Breast epithelium (tissue), 4 donors: ENCODE results near the gene FHOD3. TPM values are rescaled to one million over a fixed set of nuclear protein-coding genes. Genes with fewer than 3 reads are reported as not detected.

Source experiments
- DNase-seq, 2 donors: peaks; one replicate each; pipeline ENCODE4 v3.0.0-alpha.2; 2019; ENCODE audit warnings: low spot score in 2 of 2
- H3K27ac ChIP-seq, 2 donors: fragments of 200-600 bp; sonication (generic) in 1 of 2; one replicate each; pipeline ENCODE4 v1.5.1; 2016 to 2019; ENCODE audit warnings: mild to moderate bottlenecking in 1 of 2
- H3K27me3 ChIP-seq, 2 donors: fragments of 200-600 bp; sonication (generic) in 1 of 2; one replicate each; pipeline versions ENCODE4 v1.5.1 to v1.6.0; 2017 to 2019; ENCODE audit warnings: control low read depth in 1 of 2, mild to moderate bottlenecking in 1 of 2
- H3K36me3 ChIP-seq: fragments of 200-600 bp; one replicate; pipeline ENCODE4 v1.5.1; 2019
- H3K4me1 ChIP-seq, 2 donors: fragments of 200-600 bp; sonication (generic); one replicate each; pipeline ENCODE4 v1.5.1; 2016 to 2019; ENCODE audit warnings: control low read depth in 1 of 2
- H3K4me3 ChIP-seq, 3 donors: fragments of 200-600 bp; sonication (generic); 1 replicate in 2 of 3; 2 replicates in 1 of 3; pipeline ENCODE4 v1.5.1; 2016 to 2019; ENCODE audit warnings: mild to moderate bottlenecking in 3 of 3, moderate library complexity in 2 of 3
- H3K9me3 ChIP-seq, 2 donors: fragments of 200-600 bp; sonication (generic) in 1 of 2; one replicate each; pipeline ENCODE4 v1.5.1; 2016 to 2019; ENCODE audit warnings: control low read depth in 1 of 2
- CTCF ChIP-seq, 3 donors: fragments of 450-650 bp; IDR thresholded peaks; one replicate each; pipeline ENCODE4 v1.5.1; 2016 to 2017; ENCODE audit warnings: antibody characterized with exemption in 3 of 3, mild to moderate bottlenecking in 3 of 3, moderate library complexity in 3 of 3
- POLR2A ChIP-seq: fragments of 450-650 bp; IDR thresholded peaks from one replicate; pipeline ENCODE4 v1.6.1; 2016; ENCODE audit warnings: antibody characterized with exemption, mild to moderate bottlenecking, moderate library complexity
- POLR2AphosphoS5 ChIP-seq, 3 donors: sonication (generic); formaldehyde crosslinking; IDR thresholded peaks; one replicate each; pipeline ENCODE4 v1.6.1; 2017; ENCODE audit warnings: antibody characterized with exemption in 3 of 3
- intact Hi-C: fragments of 100-400 bp; cut with DNase I; formaldehyde crosslinking; loops from one replicate; pipeline ENCODE4 v1.15.1; 2023; ENCODE audit warnings: low total_unique reads
- total RNA-seq, 3 donors: library from RNA; depleted of rRNA; stranded (reverse); fragments of >200 nt; gene quantifications; one replicate each; pipeline ENCODE4 v1.1.0, GENCODE V29; 2016

The FHOD3 gene
- total RNA-seq, 3 donors from 2014 or later, result 1.9 to 13.1 (median 13.0) TPM

GRCh38 chr18:36470896-36471295, 173.4 kb downstream of the FHOD3 start:
- H3K9me3 ChIP-seq, result no peaks in the 10 kb centered on the region
- H3K36me3 ChIP-seq, result no peaks in the 10 kb centered on the region
- peak in 1 of 2 donors; percentile 27 for DNase-seq
- H3K4me3 ChIP-seq, result no peak overlapping the region
- intact Hi-C loops, result no loop called here
- H3K27ac ChIP-seq, result peak overlapping the region; percentile 58 to 68
- TF ChIP-seq POLR2A (no peak), POLR2AphosphoS5 (IDR thresholded peaks at IDR 0.05) (no peak), CTCF (IDR thresholded peaks at IDR 0.05) (no peak)
- H3K4me1 ChIP-seq, result no peaks in the 10 kb centered on the region
- H3K27me3 ChIP-seq, result no peaks in the 10 kb centered on the region

- no peaks in the 10 kb centered on the region for H3K4me1 ChIP-seq
- intact Hi-C loops, result no loop called here
- no peaks in the 10 kb centered on the region for H3K36me3 ChIP-seq
- no peaks in the 10 kb centered on the region for H3K9me3 ChIP-seq
- no peak for TF ChIP-seq CTCF (IDR thresholded peaks at IDR 0.05)
- no peak for TF ChIP-seq POLR2AphosphoS5 (IDR thresholded peaks at IDR 0.05)
- no peak for TF ChIP-seq POLR2A
- H3K4me3 ChIP-seq, result no peak overlapping the region
- peak overlapping the region; percentile 58 to 68 for H3K27ac ChIP-seq
- H3K27me3 ChIP-seq, result no peaks in the 10 kb centered on the region
- no peak for DNase-seq
Observed at GRCh38 chr18:36471393-36471792, 173.9 kb downstream of the FHOD3 start.

GRCh38 chr18:36476433-36476832, 178.9 kb downstream of the FHOD3 start:
- Histone ChIP-seq H3K4me3 (no peak overlapping the region), H3K9me3 (no peaks in the 10 kb centered on the region), H3K4me1 (no peaks in the 10 kb centered on the region), H3K36me3 (no peaks in the 10 kb centered on the region), H3K27ac (no peak overlapping the region), H3K27me3 (no peaks in the 10 kb centered on the region)
- DNase-seq, result no peak
- no peak for TF ChIP-seq CTCF (IDR thresholded peaks at IDR 0.05)
- TF ChIP-seq POLR2AphosphoS5 (IDR thresholded peaks at IDR 0.05), result no peak
- TF ChIP-seq POLR2A, result no peak
- intact Hi-C loops, result no loop called here

GRCh38 chr18:36477776-36478175, 180.3 kb downstream of the FHOD3 start:
- intact Hi-C loops, result no loop called here

GRCh38 chr18:36481201-36481657, 183.7 kb downstream of the FHOD3 start:
- no peak for DNase-seq
- Histone ChIP-seq H3K9me3 (no peaks in the 10 kb centered on the region), H3K27me3 (no peaks in the 10 kb centered on the region), H3K36me3 (no peaks in the 10 kb centered on the region), H3K27ac (no peak overlapping the region), H3K4me3 (no peak overlapping the region), H3K4me1 (no peaks in the 10 kb centered on the region)
- intact Hi-C loops, result no loop called here
- TF ChIP-seq POLR2AphosphoS5 (IDR thresholded peaks at IDR 0.05), result no peak
- no peak for TF ChIP-seq POLR2A
- TF ChIP-seq CTCF (IDR thresholded peaks at IDR 0.05), result no peak

More at GRCh38 chr18:36477776-36478175, 180.3 kb downstream of the FHOD3 start:
- no peak overlapping the region for H3K4me3 ChIP-seq
- TF ChIP-seq POLR2AphosphoS5 (IDR thresholded peaks at IDR 0.05) (no peak), POLR2A (no peak), CTCF (IDR thresholded peaks at IDR 0.05) (no peak)
- H3K36me3 ChIP-seq, result no peaks in the 10 kb centered on the region
- DNase-seq, result no peak
- H3K27ac ChIP-seq, result no peak overlapping the region
- no peaks in the 10 kb centered on the region for H3K4me1 ChIP-seq
- H3K9me3 ChIP-seq, result no peaks in the 10 kb centered on the region
- no peaks in the 10 kb centered on the region for H3K27me3 ChIP-seq
